HFFc6 (cell line): Measurements from ENCODE around the gene GLUD1. TPM values are rescaled to one million over a fixed set of nuclear protein-coding genes. Genes with fewer than 3 reads are reported as not detected.
"Not testable (repeated sequence)": the region's sequence is repeated elsewhere in the genome, so short reads cannot be mapped to it uniquely, and the experiment has no call there.

Source experiments
- DNase-seq: peaks from one replicate; pipeline ENCODE4 v3.0.0-alpha.2; 2018
- H3K27ac Mint-ChIP-seq: 2 replicates; pipeline ENCODE4 v1.8.0; 2020; ENCODE audit warnings: mild to moderate bottlenecking, mixed read lengths
- H3K27me3 Mint-ChIP-seq: 2 replicates; pipeline ENCODE4 v1.8.0; 2021; ENCODE audit warnings: mild to moderate bottlenecking, moderate library complexity, mixed read lengths; ENCODE audit not compliant: insufficient read depth
- H3K36me3 Mint-ChIP-seq: 2 replicates; pipeline ENCODE4 v1.8.0; 2021; ENCODE audit warnings: low read depth, mixed read lengths
- H3K4me1 Mint-ChIP-seq: 2 replicates; pipeline ENCODE4 v1.8.0; 2020; ENCODE audit warnings: low read depth, mixed read lengths
- H3K4me3 Mint-ChIP-seq: 2 replicates; pipeline ENCODE4 v1.8.0; 2020; ENCODE audit warnings: mild to moderate bottlenecking, moderate library complexity, mixed read lengths
- H3K9me3 Mint-ChIP-seq: 2 replicates; pipeline ENCODE4 v1.8.0; 2020; ENCODE audit warnings: mild to moderate bottlenecking, mixed read lengths
- CTCF ChIP-seq: fragments of 200-600 bp; sonication (generic); IDR thresholded peaks from 2 replicates; pipeline ENCODE4 v1.5.0; 2021; ENCODE audit warnings: antibody characterized with exemption, mild to moderate bottlenecking
- total RNA-seq, 6 experiments: library from RNA; stranded (reverse); fragmentation: NEBNext Ultra II Directional; extraction: Animal tissue kit (Norgen Biotek cat#: 25700); gene quantifications; 2 replicates in 1 of 6; 3 replicates in 5 of 6; pipeline ENCODE4 v1.2.3, GENCODE V29; 2021

Gene GLUD1
- total RNA-seq, 6 experiments from 2014 or later, result 108 to 130 (median 118) TPM

DNA sequence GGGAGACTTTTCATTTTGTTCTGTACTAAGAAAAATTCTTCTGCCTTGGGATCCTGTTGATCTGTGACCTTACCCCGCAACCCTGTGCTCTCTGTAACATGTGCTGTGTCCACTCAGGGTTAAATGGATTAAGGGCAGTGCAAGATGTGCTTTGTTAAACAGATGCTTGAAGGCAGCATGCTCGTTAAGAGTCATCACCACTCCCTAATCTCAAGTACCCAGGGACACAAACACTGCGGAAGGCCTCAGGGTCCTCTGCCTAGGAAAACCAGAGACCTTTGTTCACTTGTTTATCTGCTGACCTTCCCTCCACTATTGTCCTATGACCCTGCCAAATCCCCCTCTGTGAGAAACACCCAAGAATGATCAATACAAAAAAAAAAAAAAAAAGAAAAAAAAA is 13.1 kb downstream of the GLUD1 start:
- not testable (repeated sequence) for H3K36me3 Mint-ChIP-seq, DNase-seq, H3K9me3 Mint-ChIP-seq, H3K27me3 Mint-ChIP-seq
- Mint-ChIP-seq H3K27ac (peak overlapping the region; percentile 100), H3K4me1 (peaks cover 60% of the 10 kb centered on the region), H3K4me3 (peak overlapping the region; percentile 69; the same call in 1 of the 2 replicates)

GRCh38 chr10:87080621-87081020 is 14.0 kb downstream of the GLUD1 start:
- H3K27me3 Mint-ChIP-seq, H3K36me3 Mint-ChIP-seq: not testable (repeated sequence)

GRCh38 chr10:87079106-87079836 is 15.4 kb downstream of the GLUD1 start:
- H3K4me3 Mint-ChIP-seq, result no peak overlapping the region
- TF ChIP-seq CTCF, result no peak
- peaks cover 41% of the 10 kb centered on the region for H3K4me1 Mint-ChIP-seq
- no peaks in the 10 kb centered on the region for H3K9me3 Mint-ChIP-seq
- H3K36me3 Mint-ChIP-seq, result no peaks in the 10 kb centered on the region
- peak overlapping the region; percentile 76 for H3K27ac Mint-ChIP-seq
- H3K27me3 Mint-ChIP-seq, result no peaks in the 10 kb centered on the region
- no peak for DNase-seq

More at GRCh38 chr10:87080621-87081020, 14.0 kb downstream of the GLUD1 start:
- H3K9me3 Mint-ChIP-seq, DNase-seq, H3K27ac Mint-ChIP-seq, H3K4me3 Mint-ChIP-seq: not testable (repeated sequence)
- peaks cover 53% of the 10 kb centered on the region for H3K4me1 Mint-ChIP-seq

DNA sequence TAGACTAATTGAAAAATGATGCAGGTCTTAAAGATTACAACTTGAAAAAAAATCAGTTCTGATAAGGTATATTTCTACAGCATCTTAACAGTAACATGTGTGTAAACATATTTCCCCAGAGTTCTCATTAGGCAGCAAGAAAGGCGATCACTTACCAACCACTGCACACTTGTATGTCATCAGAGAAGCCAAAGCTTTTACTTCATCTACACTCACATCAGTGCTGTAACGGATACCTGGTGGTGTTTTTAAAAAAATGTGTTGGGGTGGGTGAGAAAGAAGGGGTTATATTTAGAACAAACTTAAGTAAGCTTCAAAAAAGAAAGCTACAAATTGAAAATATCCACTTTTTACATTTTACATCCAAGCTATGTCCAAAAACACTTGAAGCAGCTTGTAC is 18.2 kb downstream of the GLUD1 start:
- not testable (repeated sequence) for H3K27me3 Mint-ChIP-seq, H3K27ac Mint-ChIP-seq, H3K9me3 Mint-ChIP-seq, H3K4me3 Mint-ChIP-seq, H3K36me3 Mint-ChIP-seq, DNase-seq
- H3K4me1 Mint-ChIP-seq, result peaks cover 14% of the 10 kb centered on the region

- no peak overlapping the region for H3K4me3 Mint-ChIP-seq
- no peak overlapping the region for H3K27ac Mint-ChIP-seq
- no peak for TF ChIP-seq CTCF
- no peak for DNase-seq
- H3K9me3 Mint-ChIP-seq, result no peaks in the 10 kb centered on the region
- peaks cover 19% of the 10 kb centered on the region for H3K36me3 Mint-ChIP-seq
- H3K27me3 Mint-ChIP-seq, result no peaks in the 10 kb centered on the region
- no peaks in the 10 kb centered on the region for H3K4me1 Mint-ChIP-seq
Observed at GRCh38 chr10:87072449-87072848, 22.2 kb downstream of the GLUD1 start.

DNA sequence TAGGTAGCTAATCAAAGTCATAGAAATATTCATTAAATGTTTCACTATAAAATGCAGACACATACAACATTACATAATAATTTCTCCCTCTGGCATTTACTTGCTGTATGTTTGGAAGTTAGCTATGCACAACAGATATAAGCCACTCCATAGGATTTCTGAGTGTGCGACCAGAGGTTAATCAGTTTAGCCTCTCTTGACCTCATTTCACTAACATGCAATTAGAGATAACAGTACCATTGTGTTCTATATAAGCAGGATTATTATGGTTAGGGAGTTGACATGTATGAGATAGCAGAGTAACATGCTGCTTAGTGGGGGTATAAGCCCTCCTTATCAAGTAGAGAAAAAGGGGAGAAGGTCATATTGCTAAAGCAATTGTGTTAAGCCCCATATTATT is 26.4 kb downstream of the GLUD1 start:
- Mint-ChIP-seq H3K27me3 (no peaks in the 10 kb centered on the region), H3K4me3 (no peak overlapping the region), H3K27ac (no peak overlapping the region), H3K4me1 (no peaks in the 10 kb centered on the region), H3K9me3 (no peaks in the 10 kb centered on the region), H3K36me3 (peaks cover 39% of the 10 kb centered on the region)
- DNase-seq, result no peak
- TF ChIP-seq CTCF, result no peak

GRCh38 chr10:87066865-87067264 is 27.8 kb downstream of the GLUD1 start:
- Mint-ChIP-seq H3K36me3 (peaks cover 36% of the 10 kb centered on the region), H3K9me3 (no peaks in the 10 kb centered on the region), H3K4me1 (no peaks in the 10 kb centered on the region), H3K27me3 (no peaks in the 10 kb centered on the region), H3K4me3 (no peak overlapping the region), H3K27ac (no peak overlapping the region)
- TF ChIP-seq CTCF, result no peak
- DNase-seq, result no peak
